NOMO-1 treated with dmso at 0.1 percent for 144 hours (cell line): Measurements from ENCODE around the gene WNT2B.

Experiments used
- DNase-seq: peaks from one replicate; lab custom pipeline; 2025; ENCODE audit not compliant: unreplicated experiment; lab: John Stamatoyannopoulos, UW

The WNT2B gene

GRCh38 chr1:112504661-112505399, 3.9 kb upstream of the WNT2B start:
- DNase-seq, result no peak

GRCh38 chr1:112505400-112505785, 3.4 kb upstream of the WNT2B start:
- no peak for DNase-seq

DNA sequence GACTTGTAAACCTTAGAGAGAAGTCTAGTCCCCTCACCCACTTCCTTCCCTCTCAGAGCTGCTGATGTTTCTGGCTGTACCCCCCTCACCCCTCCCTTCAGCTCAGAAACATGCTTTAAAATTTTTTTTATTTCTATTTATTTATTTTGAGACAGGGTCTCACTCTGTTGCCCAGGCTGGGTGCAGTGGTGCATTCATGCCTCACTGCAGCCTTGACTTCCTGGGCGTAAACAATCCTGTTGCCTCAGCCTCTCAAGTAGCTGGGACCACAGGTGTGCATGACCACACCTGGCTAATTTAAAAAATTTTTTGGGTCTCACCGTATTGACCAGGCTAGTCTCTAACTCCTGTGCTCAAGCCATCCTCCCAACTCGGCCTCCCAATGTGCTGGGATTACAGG, 2.9 kb upstream of the WNT2B start:
- no peak for DNase-seq

GRCh38 chr1:112506306-112506705, 2.5 kb upstream of the WNT2B start:
- no peak for DNase-seq

- no peak for DNase-seq
These were observed 2.0 kb upstream of the WNT2B start for GRCh38 chr1:112506731-112507130.

GRCh38 chr1:112507336-112507735, 1.4 kb upstream of the WNT2B start:
- no peak for DNase-seq

- no peak for DNase-seq
These were observed 866 bp upstream of the WNT2B start for GRCh38 chr1:112507921-112508277.

- DNase-seq, result no peak
These were observed 367 bp downstream of the WNT2B start for GRCh38 chr1:112509005-112509659.

DNA sequence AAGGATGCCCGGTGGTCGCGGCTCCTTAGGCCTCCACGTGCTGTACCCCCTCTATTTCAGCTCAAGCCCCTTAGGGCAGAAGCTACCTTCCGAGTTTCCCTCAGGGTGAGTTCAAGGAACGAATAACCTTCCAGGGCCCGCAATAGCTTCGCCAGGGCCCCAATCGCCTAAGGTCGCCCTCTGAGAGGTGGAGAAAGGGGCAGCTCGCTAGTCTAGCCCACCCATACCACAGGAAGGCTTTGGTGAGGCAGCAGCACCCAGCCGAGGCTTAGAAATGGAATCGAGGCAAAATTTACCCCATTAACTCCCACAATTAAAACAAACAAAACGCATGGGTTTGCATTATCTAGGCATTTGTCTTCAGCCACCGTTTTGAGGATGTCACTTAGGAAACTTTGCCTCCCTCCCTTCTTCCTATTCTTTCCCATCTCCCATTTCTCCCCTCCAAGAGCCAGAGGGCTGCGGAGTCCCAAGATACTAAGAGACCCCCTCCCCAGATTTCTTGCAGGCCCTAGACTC, 954 bp downstream of the WNT2B start:
- no peak for DNase-seq

GRCh38 chr1:112510340-112510739, 1.6 kb downstream of the WNT2B start:
- no peak for DNase-seq

GRCh38 chr1:112511897-112512296, 3.1 kb downstream of the WNT2B start:
- no peak for DNase-seq

DNA sequence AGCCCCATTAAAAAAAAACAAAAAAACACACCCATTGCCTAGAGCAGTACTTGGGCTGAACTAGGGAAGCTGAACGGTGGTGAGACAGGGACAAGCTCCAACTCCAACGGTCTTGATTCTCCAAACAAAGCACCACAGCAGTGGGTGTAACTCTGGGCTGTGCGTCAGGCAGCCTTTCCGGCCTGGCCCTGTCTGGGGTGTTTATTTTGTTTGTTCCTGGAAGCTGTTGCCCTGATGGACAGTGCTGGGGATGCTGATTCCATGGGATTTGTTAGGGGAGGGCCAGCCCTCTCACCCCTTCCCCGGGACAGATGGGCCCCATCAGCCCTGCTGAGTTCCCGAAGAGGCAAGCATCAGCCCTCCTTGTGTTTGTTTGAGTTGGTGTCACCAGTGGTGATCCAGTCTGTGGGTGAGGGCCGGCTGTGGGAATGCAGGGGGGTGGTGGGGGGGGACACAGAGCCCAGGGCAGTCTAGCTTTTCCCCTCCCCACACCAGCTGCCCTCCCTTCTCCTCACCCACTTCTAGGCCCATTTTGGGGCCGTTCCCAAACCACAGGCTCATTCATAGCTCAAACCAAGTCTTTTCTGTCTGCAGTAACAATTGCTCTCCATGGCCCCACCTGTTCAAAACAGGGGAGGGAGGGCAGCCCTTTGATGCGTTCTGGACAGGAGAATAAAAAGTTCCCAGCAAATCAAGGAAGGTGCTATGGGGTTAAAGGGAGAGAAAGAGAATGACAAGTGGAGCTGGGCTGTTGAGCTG, 4.5 kb downstream of the WNT2B start:
- DNase-seq, result no peak

GRCh38 chr1:112514901-112515300, 6.1 kb downstream of the WNT2B start:
- DNase-seq, result no peak

DNA sequence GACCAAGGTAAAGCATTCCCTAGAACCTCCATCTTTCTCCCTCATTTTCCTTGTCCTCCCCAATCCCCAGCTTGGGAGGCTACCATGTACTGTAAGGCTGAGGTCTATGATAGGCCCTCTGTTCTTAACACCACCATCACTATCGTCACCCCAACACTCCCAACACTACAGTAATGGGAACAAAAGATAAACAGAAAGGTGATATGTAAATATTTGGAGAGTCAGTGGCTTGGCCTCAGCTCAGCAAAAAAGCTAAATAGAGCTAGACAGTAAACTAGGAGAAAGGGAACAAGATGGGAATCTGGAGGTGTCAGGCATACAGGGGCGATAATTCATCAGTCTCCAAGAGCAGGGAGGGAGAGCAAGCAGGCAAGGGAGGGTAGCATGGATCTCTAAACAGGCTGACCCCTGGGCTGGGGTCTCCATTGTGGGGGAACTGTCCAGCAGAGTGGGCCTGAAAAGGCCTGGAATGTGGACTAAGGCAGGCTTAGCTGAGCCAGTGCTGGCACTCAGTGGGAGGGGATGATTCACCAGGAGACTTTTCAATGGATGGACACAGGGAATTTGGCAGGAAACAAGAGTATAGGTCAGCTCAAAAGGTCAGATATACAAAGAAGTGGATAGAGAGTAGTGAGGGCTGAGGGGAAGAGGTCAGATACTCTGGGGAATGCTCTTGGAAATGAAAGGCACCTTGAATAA, 6.7 kb downstream of the WNT2B start:
- no peak for DNase-seq

DNA sequence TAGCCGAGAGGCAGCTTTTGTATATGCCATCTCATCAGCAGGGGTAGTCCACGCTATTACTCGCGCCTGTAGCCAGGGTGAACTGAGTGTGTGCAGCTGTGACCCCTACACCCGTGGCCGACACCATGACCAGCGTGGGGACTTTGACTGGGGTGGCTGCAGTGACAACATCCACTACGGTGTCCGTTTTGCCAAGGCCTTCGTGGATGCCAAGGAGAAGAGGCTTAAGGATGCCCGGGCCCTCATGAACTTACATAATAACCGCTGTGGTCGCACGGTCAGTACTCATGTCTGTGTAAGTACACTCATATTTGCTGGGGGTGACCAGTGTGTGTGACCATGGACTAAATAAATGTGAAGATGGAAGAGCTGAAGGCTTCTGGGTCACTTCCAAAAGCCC, 7.4 kb downstream of the WNT2B start:
- DNase-seq, result no peak

GRCh38 chr1:112517231-112517630, 8.5 kb downstream of the WNT2B start:
- no peak for DNase-seq

GRCh38 chr1:112517646-112518045, 8.9 kb downstream of the WNT2B start:
- DNase-seq, result no peak

DNA sequence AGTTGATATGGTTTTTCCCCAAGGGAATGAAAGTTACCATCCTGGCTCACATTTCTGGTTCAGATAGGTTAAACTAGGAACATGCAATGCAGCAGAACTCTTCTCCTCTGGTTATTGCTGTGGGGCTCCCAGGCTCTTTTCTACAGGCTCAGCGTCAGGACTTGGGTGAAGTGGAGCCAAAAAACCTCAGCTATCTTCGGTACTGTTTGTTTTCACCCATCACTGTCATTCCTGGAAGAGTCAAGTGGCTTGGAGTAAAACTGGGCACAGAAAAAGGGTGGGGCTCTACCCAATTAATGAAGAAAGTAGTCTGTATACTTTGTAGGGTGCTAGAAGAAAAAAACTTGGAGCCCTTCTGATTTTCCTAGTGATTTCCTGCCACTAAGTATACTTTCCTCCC, 9.4 kb downstream of the WNT2B start:
- DNase-seq, result no peak

- no peak for DNase-seq
These were observed 11.4 kb downstream of the WNT2B start for GRCh38 chr1:112520166-112520565.

DNA sequence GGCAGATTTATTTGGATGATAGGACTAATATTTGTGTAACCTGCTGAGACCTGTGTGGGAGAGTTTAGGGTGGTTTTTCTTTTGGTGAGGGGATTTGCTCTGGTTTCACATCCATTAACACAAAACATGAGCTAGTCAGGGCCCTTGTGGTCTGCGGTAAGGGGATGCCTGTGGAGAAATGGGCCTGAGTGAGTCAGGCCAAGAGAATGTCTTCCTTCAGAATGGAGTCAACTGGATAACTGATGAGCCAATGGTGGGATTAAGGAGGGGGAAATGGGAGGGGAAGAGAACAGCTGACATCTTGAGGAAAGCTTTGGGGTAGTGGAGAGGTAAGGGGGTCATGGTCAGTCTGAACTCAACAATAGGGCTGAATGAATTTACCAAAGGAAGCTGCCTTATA, 13.9 kb downstream of the WNT2B start:
- no peak for DNase-seq

DNA sequence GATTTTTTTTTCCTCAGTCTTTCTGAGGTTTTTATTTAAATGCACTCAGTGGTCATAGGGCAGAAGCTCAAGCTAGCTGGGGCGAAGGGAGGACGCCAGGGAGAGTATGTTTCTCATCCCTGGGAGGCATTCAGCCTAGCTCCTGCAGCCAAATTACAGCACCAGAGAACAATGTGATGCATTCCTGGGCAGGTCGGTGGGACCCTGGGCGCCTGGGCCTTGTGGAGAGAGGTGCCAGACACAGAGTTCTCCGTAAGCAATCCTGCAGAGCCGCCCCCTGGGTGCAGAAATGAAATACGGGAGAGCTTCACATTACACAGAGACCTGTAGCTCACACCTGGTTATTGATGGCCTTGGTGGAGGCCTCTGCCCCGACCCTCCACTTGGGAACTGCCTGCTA, 15.5 kb downstream of the WNT2B start:
- DNase-seq, result no peak
